Prostate gland (tissue), 2 donors: ENCODE measurements around the gene ZC3H7A. TPM values are rescaled to one million over a fixed set of nuclear protein-coding genes. Genes with fewer than 3 reads are reported as not detected.

ENCODE experiments used
- DNase-seq: peaks from one replicate; pipeline ENCODE4 v3.0.0-alpha.2; 2019; ENCODE audit warnings: low spot score
- H3K27ac ChIP-seq, 2 donors: fragments of 200-600 bp; sonication (generic); 2 replicates each; pipeline ENCODE4 v1.5.1; 2017 to 2019
- H3K27me3 ChIP-seq: fragments of 200-600 bp; sonication (generic); replicated peaks from 2 replicates; pipeline ENCODE4 v1.5.1; 2019; ENCODE audit not compliant: insufficient read depth
- H3K36me3 ChIP-seq, 2 donors: fragments of 200-600 bp; sonication (generic); 1 replicate in 1 of 2; 2 replicates in 1 of 2; pipeline versions ENCODE4 v1.5.1 to v1.8.1; 2017 to 2019
- H3K4me1 ChIP-seq: fragments of 200-600 bp; sonication (generic); replicated peaks from 2 replicates; pipeline ENCODE4 v1.5.1; 2019
- H3K4me3 ChIP-seq, 2 donors: fragments of 200-600 bp; sonication (generic); 2 replicates each; pipeline ENCODE4 v1.5.1; 2017 to 2019
- H3K9me3 ChIP-seq: fragments of 200-600 bp; sonication (generic); 2 replicates; pipeline ENCODE4 v1.5.1; 2017
- CTCF ChIP-seq, 4 experiments: fragments of 200-600 bp in 2 of 4; fragments of 450-650 bp in 2 of 4; sonication (generic) in 2 of 4; IDR thresholded peaks; 1 replicate in 3 of 4; 2 replicates in 1 of 4; pipeline ENCODE4 v1.5.1; 2016 to 2019; ENCODE audit warnings: antibody characterized with exemption in 4 of 4, mild to moderate bottlenecking in 2 of 4, moderate library complexity in 2 of 4
- POLR2A ChIP-seq: fragments of 450-650 bp; IDR thresholded peaks from one replicate; pipeline ENCODE4 v1.6.1; 2016; ENCODE audit warnings: antibody characterized with exemption, mild to moderate bottlenecking
- POLR2AphosphoS5 ChIP-seq: sonication (generic); formaldehyde crosslinking; IDR thresholded peaks from one replicate; pipeline ENCODE4 v1.6.1; 2017; ENCODE audit warnings: antibody characterized with exemption
- WGBS: methylation state at CpG from one replicate; pipeline ENCODE4 v1.1.5; 2018; 5-methylcytosine and 5-hydroxymethylcytosine counted together
- intact Hi-C: fragments of 100-400 bp; cut with DNase I; formaldehyde crosslinking; loops from one replicate; pipeline ENCODE4 v1.14.2; 2022
- total RNA-seq, 2 donors: library from RNA; depleted of rRNA; stranded (reverse); fragments of >200 nt; gene quantifications; one replicate each; pipeline ENCODE4 v1.1.0, GENCODE V29; 2016

ZC3H7A gene
- total RNA-seq, 2 donors from 2014 or later = 48.9 to 56.4 TPM

- peaks cover 12% of the 10 kb centered on the region for H3K4me1 ChIP-seq
- no peak overlapping the region for H3K4me3 ChIP-seq
- intact Hi-C loops = no loop called here
- no peaks in the 10 kb centered on the region for H3K36me3 ChIP-seq
- H3K9me3 ChIP-seq = no peaks in the 10 kb centered on the region
- 84% methylated on average over 3 of the region's 3 CpGs for WGBS
- H3K27ac ChIP-seq = no peak overlapping the region
- no peaks in the 10 kb centered on the region for H3K27me3 ChIP-seq
- no peak for TF ChIP-seq POLR2A
- TF ChIP-seq CTCF (IDR thresholded peaks at IDR 0.05) = no peak
- no peak for TF ChIP-seq POLR2AphosphoS5
- no peak for DNase-seq
These were observed 3.3 kb upstream of the ZC3H7A start for GRCh38 chr16:11800382-11800718.

GRCh38 chr16:11799509-11800381 is 2.7 kb upstream of the ZC3H7A start:
- Histone ChIP-seq H3K27me3 (no peaks in the 10 kb centered on the region), H3K36me3 (no peaks in the 10 kb centered on the region), H3K9me3 (no peaks in the 10 kb centered on the region), H3K4me1 (peaks cover 15% of the 10 kb centered on the region), H3K4me3 (no peak overlapping the region), H3K27ac (no peak overlapping the region)
- DNase-seq = no peak
- WGBS = 76% methylated on average over 14 of the region's 14 CpGs
- intact Hi-C loops = loop anchor here (5.0 to 10.0 kb wide), 4 partner anchors 57 to 157 kb away; partner anchors contain the start of genes GSPT1, SNN and TXNDC11
- TF ChIP-seq CTCF (IDR thresholded peaks at IDR 0.05) = no peak
- no peak for TF ChIP-seq POLR2A
- no peak for TF ChIP-seq POLR2AphosphoS5

GRCh38 chr16:11799017-11799381 is 1.9 kb upstream of the ZC3H7A start:
- Histone ChIP-seq H3K27ac (no peak overlapping the region), H3K27me3 (no peaks in the 10 kb centered on the region), H3K4me3 (no peak overlapping the region), H3K9me3 (no peaks in the 10 kb centered on the region), H3K4me1 (peaks cover 15% of the 10 kb centered on the region), H3K36me3 (no peaks in the 10 kb centered on the region)
- no peak for DNase-seq
- no peak for TF ChIP-seq POLR2A
- TF ChIP-seq CTCF (IDR thresholded peaks at IDR 0.05) = no peak
- TF ChIP-seq POLR2AphosphoS5 = no peak
- intact Hi-C loops = loop anchor here (5.0 to 10.0 kb wide), 4 partner anchors 57 to 157 kb away; partner anchors contain the start of genes GSPT1, SNN and TXNDC11
- WGBS = 93% methylated on average over 10 of the region's 10 CpGs

- 4% methylated on average over 7 of the region's 7 CpGs for WGBS
- H3K36me3 ChIP-seq = no peaks in the 10 kb centered on the region
- peak overlapping the region; percentile 93 to 95 for H3K4me3 ChIP-seq
- TF ChIP-seq POLR2A = no peak
- no peaks in the 10 kb centered on the region for H3K27me3 ChIP-seq
- intact Hi-C loops = loop anchor here (5.0 to 10.0 kb wide), 4 partner anchors 56 to 156 kb away; partner anchors contain the start of genes GSPT1, SNN and TXNDC11
- peak overlapping the region; percentile 98 to 99 for H3K27ac ChIP-seq
- H3K4me1 ChIP-seq = peaks cover 25% of the 10 kb centered on the region
- DNase-seq = no peak
- no peaks in the 10 kb centered on the region for H3K9me3 ChIP-seq
These were observed 870 bp upstream of the ZC3H7A start for GRCh38 chr16:11797957-11798299.

- WGBS = under 1% methylated on average over 57 of the region's 93 CpGs
- peak; percentile 62 for DNase-seq
- intact Hi-C loops = loop anchor here (5.0 to 10.0 kb wide), 4 partner anchors 54 to 154 kb away; partner anchors contain the start of genes GSPT1, SNN and TXNDC11
These were observed 562 bp downstream of the ZC3H7A start for GRCh38 chr16:11796227-11797165.

More at GRCh38 chr16:11796227-11797165, 562 bp downstream of the ZC3H7A start:
- TF ChIP-seq POLR2AphosphoS5 (no peak), POLR2A (no peak), CTCF (IDR thresholded peaks at IDR 0.05) (no peak)
- no peaks in the 10 kb centered on the region for H3K9me3 ChIP-seq
- H3K4me1 ChIP-seq = peaks cover 30% of the 10 kb centered on the region
- H3K27me3 ChIP-seq = no peaks in the 10 kb centered on the region
- peak overlapping the region; percentile 98 to 99 for H3K27ac ChIP-seq
- H3K36me3 ChIP-seq = no peaks in the 10 kb centered on the region
- H3K4me3 ChIP-seq = peak overlapping the region; percentile 93 to 95
